ENCODE data around the gene CAND2.

CAND2 gene

GRCh38 chr3:12822725-12823373 lies 26.4 kb downstream of the CAND2 start:
- peak; percentile 40 for TF ChIP-seq CTCF (conservative IDR thresholded peaks at IDR 0.05; ENCODE audit: low read depth)
- ChIA-PET CTCF (interaction anchor here (0.6 to 0.9 kb wide), 3 partner anchors 19 to 755 kb away, joined by 4 read pairs; partner anchors contain the start of gene RPL32), POLR2A (ENCODE audit: low non-redundant PET) (interaction anchor here (0.9 kb wide), 1 partner anchor 65 kb away, joined by 3 read pairs; no protein-coding TSS in a partner anchor)
- no peak overlapping the region for H3K27ac ChIP-seq
- DNase-seq (ENCODE audit: low spot score): no peak

GRCh38 chr3:12824299-12824698 lies 27.8 kb downstream of the CAND2 start:
- H3K27ac ChIP-seq: no peak overlapping the region
- ChIA-PET POLR2A (ENCODE audit: low non-redundant PET) (no interaction called here), CTCF (no interaction called here)
- no peak for DNase-seq (ENCODE audit: low spot score)
- no peak for TF ChIP-seq CTCF (conservative IDR thresholded peaks at IDR 0.05; ENCODE audit: low read depth)

GRCh38 chr3:12825156-12825555 lies 28.7 kb downstream of the CAND2 start:
- H3K27ac ChIP-seq: no peak overlapping the region
- ChIA-PET POLR2A (ENCODE audit: low non-redundant PET) (no interaction called here), CTCF (no interaction called here)
- TF ChIP-seq CTCF (conservative IDR thresholded peaks at IDR 0.05; ENCODE audit: low read depth): no peak
- DNase-seq (ENCODE audit: low spot score): no peak

- TF ChIP-seq CTCF (conservative IDR thresholded peaks at IDR 0.05; ENCODE audit: low read depth): no peak
- CTCF ChIA-PET: no interaction called here
- DNase-seq (ENCODE audit: low spot score): no peak
- POLR2A ChIA-PET (ENCODE audit: low non-redundant PET): interaction anchor here (0.6 kb wide), 1 partner anchor 105 kb away, joined by 5 read pairs; no protein-coding TSS in a partner anchor
- H3K27ac ChIP-seq: peak overlapping the region; percentile 76
Measured at GRCh38 chr3:12828751-12829150, 32.3 kb downstream of the CAND2 start.

GRCh38 chr3:12829404-12829803 lies 32.9 kb downstream of the CAND2 start:
- POLR2A ChIA-PET (ENCODE audit: low non-redundant PET): no interaction called here
- no peak for TF ChIP-seq CTCF (conservative IDR thresholded peaks at IDR 0.05; ENCODE audit: low read depth)
- DNase-seq (ENCODE audit: low spot score): no peak
- peak overlapping the region; percentile 76 for H3K27ac ChIP-seq
- CTCF ChIA-PET: interaction anchor here (0.7 to 1.3 kb wide), 2 partner anchors 12 to 83 kb away, joined by 3 to 5 read pairs; partner anchors contain the start of gene RPL32

- DNase-seq (ENCODE audit: low spot score): no peak
- peak overlapping the region; percentile 76 for H3K27ac ChIP-seq
- ChIA-PET POLR2A (ENCODE audit: low non-redundant PET) (no interaction called here), CTCF (interaction anchor here (0.6 to 1.3 kb wide), 3 partner anchors 12 to 1241 kb away, joined by 3 to 5 read pairs (median 3); partner anchors contain the start of gene RPL32)
- TF ChIP-seq CTCF (conservative IDR thresholded peaks at IDR 0.05; ENCODE audit: low read depth): no peak
Measured at GRCh38 chr3:12829886-12830784, 33.7 kb downstream of the CAND2 start.

Data from RWPE1 (cell line).